PC-3 (cell line): Measurements from ENCODE around the gene CDAN1. TPM values are rescaled to one million over a fixed set of nuclear protein-coding genes. Genes with fewer than 3 reads are reported as not detected.

ENCODE experiments used
- ATAC-seq: fragments of 200-7000 bp; cut with Tn5 transposase; 2 replicates; pipeline ENCODE4 v1.9.1; 2020; ENCODE audit warnings: mild to moderate bottlenecking, moderate library complexity
- BruUV-seq: library from RNA; stranded (reverse); fragments of 400-500 nt; replicated peaks from 2 replicates; lab custom pipeline; 2021; lab: Mats Ljungman, UMichigan
- CTCF ChIA-PET: fragments of 300-600 bp; sonication (Branson Sonifier 250); formaldehyde crosslinking; loops from one replicate; lab custom pipeline; 2022; ENCODE audit warnings: antibody characterized with exemption; lab: Charles Lee
- POLR2A ChIA-PET: fragments of 300-600 bp; sonication (Branson Sonifier 250); formaldehyde crosslinking; loops from one replicate; lab custom pipeline; 2022; ENCODE audit warnings: antibody characterized with exemption; ENCODE audit not compliant: unreplicated experiment; lab: Charles Lee
- DNase-seq: peaks from one replicate; pipeline ENCODE4 v3.0.0-alpha.2; 2015
- H2AFZ ChIP-seq: fragments of 300-600 bp; sonication (generic); 2 replicates; pipeline ENCODE4 v1.6.0; 2016; ENCODE audit warnings: antibody characterized with exemption, low read length
- H3F3A ChIP-seq: fragments of 300-600 bp; sonication (generic); one replicate; pipeline ENCODE4 v1.6.0; 2017; ENCODE audit warnings: antibody characterized with exemption, low read length, control low read depth, mild to moderate bottlenecking; ENCODE audit not compliant: unreplicated experiment
- H3K27ac ChIP-seq: fragments of 300-600 bp; sonication (generic); 2 replicates; pipeline ENCODE4 v1.5.1; 2016; ENCODE audit warnings: mild to moderate bottlenecking, low read length
- H3K27me3 ChIP-seq: fragments of 300-600 bp; sonication (generic); 2 replicates; pipeline ENCODE4 v1.6.1; 2016; ENCODE audit warnings: low read length, mixed read lengths
- H3K36me3 ChIP-seq: fragments of 300-600 bp; sonication (generic); 2 replicates; pipeline ENCODE4 v1.6.1; 2016; ENCODE audit warnings: low read depth, mixed run types, low read length, mixed read lengths
- H3K4me1 ChIP-seq: fragments of 300-600 bp; sonication (generic); 2 replicates; pipeline ENCODE4 v1.5.1; 2016; ENCODE audit warnings: low read length; ENCODE audit not compliant: insufficient read depth
- H3K4me2 ChIP-seq: fragments of 300-600 bp; sonication (generic); 2 replicates; pipeline ENCODE4 v1.6.0; 2016; ENCODE audit warnings: low read length
- H3K4me3 ChIP-seq: fragments of 300-600 bp; sonication (generic); 2 replicates; pipeline ENCODE4 v1.5.1; 2016; ENCODE audit warnings: mild to moderate bottlenecking, low read length, mixed read lengths
- H3K79me2 ChIP-seq: fragments of 300-600 bp; sonication (generic); 2 replicates; pipeline ENCODE4 v1.6.1; 2017; ENCODE audit warnings: low read length, mixed read lengths
- H3K9ac ChIP-seq: fragments of 300-600 bp; sonication (generic); 2 replicates; pipeline ENCODE4 v1.6.0; 2016; ENCODE audit warnings: mild to moderate bottlenecking, low read length
- H3K9me2 ChIP-seq: fragments of 300-600 bp; sonication (generic); replicated peaks from 2 replicates; pipeline ENCODE4 v1.6.1; 2016; ENCODE audit warnings: mixed run types, low read length, mixed read lengths
- H3K9me3 ChIP-seq: fragments of 300-600 bp; sonication (generic); 2 replicates; pipeline ENCODE4 v1.6.1; 2016; ENCODE audit warnings: low read length, mixed read lengths
- H4K20me1 ChIP-seq: fragments of 300-600 bp; sonication (generic); 2 replicates; pipeline ENCODE4 v1.6.1; 2016; ENCODE audit warnings: low read length, mixed read lengths
- EZH2 ChIP-seq: fragments of 300-600 bp; sonication (generic); IDR thresholded peaks from one replicate; pipeline ENCODE4 v1.6.1; 2017; ENCODE audit warnings: antibody characterized with exemption, mild to moderate bottlenecking, low read length; ENCODE audit not compliant: unreplicated experiment
- EZH2phosphoT487 ChIP-seq: fragments of 300-600 bp; sonication (generic); IDR thresholded peaks from 2 replicates; pipeline ENCODE4 v1.6.1; 2018; ENCODE audit warnings: mild to moderate bottlenecking, antibody characterized with exemption, low read length, borderline replicate concordance
- intact Hi-C: fragments of 100-400 bp; cut with micrococcal nuclease; formaldehyde crosslinking; loops from 2 replicates; pipeline ENCODE4 v1.9.0; 2023
- total RNA-seq: library from RNA; depleted of rRNA; stranded (reverse); fragments of >200 nt; gene quantifications from 2 replicates; pipeline ENCODE4 v1.2.3, GENCODE V29; 2014
- TF ChIP-seq, protein P1 (sequence below): fragments of 300-600 bp; sonication (generic); conservative IDR thresholded peaks from 2 replicates; pipeline ENCODE4 v1.5.1; 2017; ENCODE audit warnings: antibody characterized with exemption, low read depth, mild to moderate bottlenecking, low read length

Gene CDAN1
- total RNA-seq, 1 experiment from 2014 or later: 38.6 TPM

DNA sequence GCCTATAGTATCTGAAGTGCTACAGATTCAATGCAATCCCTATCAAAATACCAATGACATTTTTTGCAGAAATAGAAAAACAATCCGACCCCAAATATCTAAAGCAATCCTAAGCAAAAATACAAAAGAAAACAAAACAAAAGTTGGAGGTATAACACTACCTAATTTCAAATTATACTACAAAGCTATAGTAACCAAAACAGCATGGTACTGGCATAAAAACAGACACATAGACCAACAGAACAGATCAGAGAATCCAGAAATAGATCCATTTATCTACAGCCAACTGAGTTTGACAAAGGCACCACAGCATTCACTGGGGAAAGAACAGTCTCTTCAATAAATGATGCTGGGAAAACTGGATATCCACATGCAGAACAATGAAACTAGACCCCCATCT, 23.8 kb upstream of the CDAN1 start:
- no TSS peak for BruUV-seq

DNA sequence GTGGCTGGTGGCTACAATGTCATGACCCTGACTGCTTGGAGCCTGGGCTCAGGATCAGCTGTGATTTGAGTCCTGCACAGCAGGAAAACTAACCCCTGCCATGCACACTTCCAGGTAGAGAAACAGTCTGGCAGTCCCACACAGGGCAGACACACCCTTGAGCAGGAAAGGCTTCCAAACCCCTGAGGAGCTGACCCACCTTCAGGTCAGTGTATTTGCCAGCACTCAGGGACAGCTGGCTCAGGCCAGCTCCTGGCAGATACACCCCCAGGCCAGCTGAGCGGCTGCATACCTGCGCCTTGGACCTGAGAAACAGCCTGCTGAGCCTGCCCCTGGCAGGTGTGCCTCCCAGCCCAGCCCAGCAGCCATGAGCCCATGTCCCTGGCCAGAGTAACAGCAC, 22.2 kb upstream of the CDAN1 start:
- Histone ChIP-seq H3K4me1 (no peaks in the 10 kb centered on the region), H3F3A (no peaks in the 10 kb centered on the region), H2AFZ (no peak overlapping the region), H3K36me3 (peaks cover 13% of the 10 kb centered on the region; the same call in 1 of the 2 replicates), H3K4me2 (no peak overlapping the region), H3K9me2 (no peaks in the 10 kb centered on the region), H4K20me1 (no peaks in the 10 kb centered on the region), H3K9ac (no peak overlapping the region), H3K4me3 (no peak overlapping the region), H3K9me3 (peaks cover 15% of the 10 kb centered on the region), H3K27ac (no peak overlapping the region), H3K27me3 (no peaks in the 10 kb centered on the region), H3K79me2 (no peaks in the 10 kb centered on the region)
- BruUV-seq: no TSS peak
- DNase-seq (no peak), ATAC-seq (no peak)
- ChIA-PET CTCF (no interaction called here), POLR2A (no interaction called here)
- intact Hi-C loops: no loop called here
- TF ChIP-seq, protein P1, sequence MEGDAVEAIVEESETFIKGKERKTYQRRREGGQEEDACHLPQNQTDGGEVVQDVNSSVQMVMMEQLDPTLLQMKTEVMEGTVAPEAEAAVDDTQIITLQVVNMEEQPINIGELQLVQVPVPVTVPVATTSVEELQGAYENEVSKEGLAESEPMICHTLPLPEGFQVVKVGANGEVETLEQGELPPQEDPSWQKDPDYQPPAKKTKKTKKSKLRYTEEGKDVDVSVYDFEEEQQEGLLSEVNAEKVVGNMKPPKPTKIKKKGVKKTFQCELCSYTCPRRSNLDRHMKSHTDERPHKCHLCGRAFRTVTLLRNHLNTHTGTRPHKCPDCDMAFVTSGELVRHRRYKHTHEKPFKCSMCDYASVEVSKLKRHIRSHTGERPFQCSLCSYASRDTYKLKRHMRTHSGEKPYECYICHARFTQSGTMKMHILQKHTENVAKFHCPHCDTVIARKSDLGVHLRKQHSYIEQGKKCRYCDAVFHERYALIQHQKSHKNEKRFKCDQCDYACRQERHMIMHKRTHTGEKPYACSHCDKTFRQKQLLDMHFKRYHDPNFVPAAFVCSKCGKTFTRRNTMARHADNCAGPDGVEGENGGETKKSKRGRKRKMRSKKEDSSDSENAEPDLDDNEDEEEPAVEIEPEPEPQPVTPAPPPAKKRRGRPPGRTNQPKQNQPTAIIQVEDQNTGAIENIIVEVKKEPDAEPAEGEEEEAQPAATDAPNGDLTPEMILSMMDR: no peak
- TF ChIP-seq EZH2 (no peak), EZH2phosphoT487 (no peak)

More for the DNA sequence above, 23.8 kb upstream of the CDAN1 start:
- no peaks in the 10 kb centered on the region for H3F3A ChIP-seq
- intact Hi-C loops: no loop called here
- no peaks in the 10 kb centered on the region for H3K4me1 ChIP-seq
- peaks cover 13% of the 10 kb centered on the region; the same call in 1 of the 2 replicates for H3K36me3 ChIP-seq
- no peak overlapping the region for H3K9ac ChIP-seq
- no peak overlapping the region for H3K4me2 ChIP-seq
- no peak overlapping the region for H2AFZ ChIP-seq
- peaks cover 15% of the 10 kb centered on the region for H3K9me3 ChIP-seq
- TF ChIP-seq, protein P1: no peak
- TF ChIP-seq EZH2phosphoT487 (no peak), EZH2 (no peak)
- DNase-seq: no peak
- no peaks in the 10 kb centered on the region for H3K79me2 ChIP-seq
- H3K4me3 ChIP-seq: no peak overlapping the region
- H4K20me1 ChIP-seq: no peaks in the 10 kb centered on the region
- H3K27ac ChIP-seq: no peak overlapping the region
- CTCF ChIA-PET: no interaction called here
- POLR2A ChIA-PET: no interaction called here
- no peaks in the 10 kb centered on the region for H3K27me3 ChIP-seq
- ATAC-seq: no peak
- no peaks in the 10 kb centered on the region for H3K9me2 ChIP-seq

DNA sequence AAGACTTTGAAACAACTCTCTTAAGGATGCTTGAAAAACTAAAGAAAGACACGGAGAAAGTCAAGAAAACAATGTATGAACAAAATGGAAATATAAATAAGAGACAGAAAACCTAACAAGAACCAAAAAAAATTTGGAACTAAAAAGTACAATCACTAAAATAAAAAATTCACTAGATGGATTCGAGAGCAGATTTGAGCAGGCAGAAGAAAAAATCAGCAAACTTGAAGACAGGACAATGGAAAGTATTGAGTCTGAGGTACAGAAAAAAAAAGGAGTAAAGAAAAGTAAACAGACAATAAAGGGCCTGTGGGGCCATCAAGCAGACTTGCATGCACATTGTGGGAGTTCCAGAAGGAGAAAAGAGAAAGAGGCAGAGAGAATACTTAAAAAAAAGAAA, 13.4 kb upstream of the CDAN1 start:
- Histone ChIP-seq H4K20me1 (no peaks in the 10 kb centered on the region), H2AFZ (no peak overlapping the region), H3K4me3 (no peak overlapping the region), H3K36me3 (0 out of 2 replicates have a peak, but pooled peaks cover 3% of the 10 kb centered on the region), H3K9ac (no peak overlapping the region), H3K27me3 (no peaks in the 10 kb centered on the region), H3K4me2 (no peak overlapping the region), H3K9me2 (no peaks in the 10 kb centered on the region), H3K27ac (no peak overlapping the region), H3K9me3 (no peaks in the 10 kb centered on the region), H3F3A (no peaks in the 10 kb centered on the region), H3K4me1 (no peaks in the 10 kb centered on the region), H3K79me2 (no peaks in the 10 kb centered on the region)
- ATAC-seq: no peak
- BruUV-seq: no TSS peak
- no peak for DNase-seq
- ChIA-PET POLR2A (interaction anchor here (0.7 kb wide), 1 partner anchor 112 kb away, joined by 7 read pairs; no protein-coding TSS in a partner anchor), CTCF (no interaction called here)
- intact Hi-C loops: no loop called here
- no peak for TF ChIP-seq EZH2
- TF ChIP-seq, protein P1: no peak
- no peak for TF ChIP-seq EZH2phosphoT487
